Psoas muscle (tissue), 8 donors: ENCODE data around the gene VPREB1. TPM values are rescaled to one million over a fixed set of nuclear protein-coding genes. Genes with fewer than 3 reads are reported as not detected.

Source experiments
- ATAC-seq, 4 donors: fragments of 200-7000 bp; cut with Tn5 transposase; one replicate each; pipeline ENCODE4 v1.9.1; 2020; ENCODE audit warnings: moderate library complexity in 3 of 4, mild to moderate bottlenecking in 2 of 4
- DNase-seq, 2 donors: peaks; one replicate each; pipeline ENCODE4 v3.0.0-alpha.2; 2020
- H3K27ac ChIP-seq: fragments of 200-600 bp; one replicate; pipeline ENCODE4 v1.8.0; 2022
- H3K27me3 ChIP-seq, 3 donors: fragments of 200-600 bp in 1 of 3; one replicate each; pipeline versions ENCODE4 v1.6.1 to v1.8.0; 2013 to 2022; ENCODE audit warnings: low read length in 2 of 3, mild to moderate bottlenecking in 2 of 3, moderate library complexity in 1 of 3; ENCODE audit not compliant: insufficient read depth in 3 of 3
- H3K36me3 ChIP-seq, 2 donors: fragments of 200-600 bp in 1 of 2; one replicate each; pipeline versions ENCODE4 v1.6.1 to v1.8.0; 2013 to 2022; ENCODE audit warnings: low read depth in 1 of 2, mild to moderate bottlenecking in 1 of 2, moderate library complexity in 1 of 2; ENCODE audit not compliant: insufficient read depth in 1 of 2
- H3K4me1 ChIP-seq: fragments of 200-600 bp; one replicate; pipeline ENCODE4 v1.8.0; 2022
- H3K4me3 ChIP-seq: fragments of 200-600 bp; one replicate; pipeline ENCODE4 v1.8.0; 2022; ENCODE audit warnings: mild to moderate bottlenecking
- H3K9me3 ChIP-seq: fragments of 200-600 bp; one replicate; pipeline ENCODE4 v1.8.0; 2022
- WGBS, 3 donors: extraction: QIAGEN DNeasy Blood & Tissue Kit; methylation state at CpG; one replicate each; pipeline versions ENCODE4 v1.1.6 to v1.1.7; 2013; 5-methylcytosine and 5-hydroxymethylcytosine counted together
- intact Hi-C, 2 donors: fragments of 100-400 bp; cut with DNase I; formaldehyde crosslinking; loops; one replicate each; pipeline versions ENCODE4 v1.11.0 to v1.14.2; 2022
- long read RNA-seq, 2 donors: library from polyadenylated mRNA; unstranded; transcript quantifications; one replicate each; pipeline ENCODE4 v2.0.0, GENCODE V29; 2021
- polyA plus RNA-seq, 3 donors: library from polyadenylated mRNA; stranded (reverse); fragments of 200-250 nt; gene quantifications; one replicate each; pipeline ENCODE4 v1.2.3, GENCODE V29; 2013
- total RNA-seq, 4 donors: library from RNA; stranded (reverse); fragmentation: NEBNext Ultra II Directional in 2 of 4; extraction: Animal tissue kit (Norgen Biotek cat#: 25700) in 2 of 4; gene quantifications; one replicate each; pipeline versions ENCODE4 v1.2.1 to v1.2.4, GENCODE V29; 2021 to 2023
- TF ChIP-seq, protein P1 (sequence below): fragments of 200-600 bp; IDR thresholded peaks from one replicate; pipeline ENCODE4 v1.8.0; 2022; ENCODE audit warnings: antibody characterized with exemption
- donor health status: healthy with polysubstance abuse.
- donor health status: DM: no; HTN: no; CAD: no; lungs with moderate emphysema.
- donor health status: Bipolar disorder and iron deficiency.
- donor health status: healthy.
- donor health status: DM: yes; HTN: yes; CAD: no.
- donor health status: DM: no; HTN: no; CAD: no.
- donor health status: DM: no; HTN: no; CAD: no.
- donor health status: DM: yes; HTN: yes; CAD: no.

Gene VPREB1, protein sequence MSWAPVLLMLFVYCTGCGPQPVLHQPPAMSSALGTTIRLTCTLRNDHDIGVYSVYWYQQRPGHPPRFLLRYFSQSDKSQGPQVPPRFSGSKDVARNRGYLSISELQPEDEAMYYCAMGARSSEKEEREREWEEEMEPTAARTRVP
- total RNA-seq (not detected), polyA plus RNA-seq (not detected)
- long read RNA-seq, donor 1 = 0 reads
- long read RNA-seq, donor 2 = 0 reads

DNA sequence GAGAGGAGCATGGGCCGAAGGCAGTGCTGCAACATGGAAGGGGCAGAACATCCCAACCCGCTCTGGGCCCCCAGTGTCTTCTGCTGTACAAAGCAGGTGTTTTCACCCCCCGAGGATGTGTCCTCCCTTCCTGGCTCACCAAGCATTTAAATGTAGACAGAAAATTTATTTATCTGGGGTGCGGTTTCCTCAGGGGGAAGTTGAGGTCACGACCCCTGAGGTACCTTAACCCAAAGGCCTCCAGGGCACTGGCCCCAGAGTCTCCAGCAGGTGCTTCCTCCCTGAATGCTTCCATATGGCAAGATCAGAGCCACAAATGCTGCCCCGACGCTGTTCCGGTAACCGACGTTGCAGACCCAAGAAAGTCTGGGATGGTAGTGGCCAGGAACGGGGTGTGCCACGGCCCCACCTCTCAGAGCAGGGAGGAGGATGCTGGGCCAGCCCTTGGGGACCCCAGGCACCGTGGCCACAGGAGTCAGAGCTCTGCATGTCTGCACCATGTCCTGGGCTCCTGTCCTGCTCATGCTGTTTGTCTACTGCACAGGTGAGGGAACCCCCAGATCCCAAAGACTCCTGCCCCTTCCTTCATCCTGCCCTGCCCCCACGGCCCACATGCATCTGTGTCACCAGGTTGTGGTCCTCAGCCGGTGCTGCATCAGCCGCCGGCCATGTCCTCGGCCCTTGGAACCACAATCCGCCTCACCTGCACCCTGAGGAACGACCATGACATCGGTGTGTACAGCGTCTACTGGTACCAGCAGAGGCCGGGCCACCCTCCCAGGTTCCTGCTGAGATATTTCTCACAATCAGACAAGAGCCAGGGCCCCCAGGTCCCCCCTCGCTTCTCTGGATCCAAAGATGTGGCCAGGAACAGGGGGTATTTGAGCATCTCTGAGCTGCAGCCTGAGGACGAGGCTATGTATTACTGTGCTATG is at the start of gene VPREB1:
Gene VPREB1 (plus strand): TSS at position 471 of the 935 bp plus-strand sequence. CDS start 28 bp downstream, at position 499.
- no peaks in the 10 kb centered on the region for H3K4me1 ChIP-seq
- TF ChIP-seq, protein P1, sequence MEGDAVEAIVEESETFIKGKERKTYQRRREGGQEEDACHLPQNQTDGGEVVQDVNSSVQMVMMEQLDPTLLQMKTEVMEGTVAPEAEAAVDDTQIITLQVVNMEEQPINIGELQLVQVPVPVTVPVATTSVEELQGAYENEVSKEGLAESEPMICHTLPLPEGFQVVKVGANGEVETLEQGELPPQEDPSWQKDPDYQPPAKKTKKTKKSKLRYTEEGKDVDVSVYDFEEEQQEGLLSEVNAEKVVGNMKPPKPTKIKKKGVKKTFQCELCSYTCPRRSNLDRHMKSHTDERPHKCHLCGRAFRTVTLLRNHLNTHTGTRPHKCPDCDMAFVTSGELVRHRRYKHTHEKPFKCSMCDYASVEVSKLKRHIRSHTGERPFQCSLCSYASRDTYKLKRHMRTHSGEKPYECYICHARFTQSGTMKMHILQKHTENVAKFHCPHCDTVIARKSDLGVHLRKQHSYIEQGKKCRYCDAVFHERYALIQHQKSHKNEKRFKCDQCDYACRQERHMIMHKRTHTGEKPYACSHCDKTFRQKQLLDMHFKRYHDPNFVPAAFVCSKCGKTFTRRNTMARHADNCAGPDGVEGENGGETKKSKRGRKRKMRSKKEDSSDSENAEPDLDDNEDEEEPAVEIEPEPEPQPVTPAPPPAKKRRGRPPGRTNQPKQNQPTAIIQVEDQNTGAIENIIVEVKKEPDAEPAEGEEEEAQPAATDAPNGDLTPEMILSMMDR = no peak
- H3K36me3 ChIP-seq = no peaks in the 10 kb centered on the region
- ATAC-seq (no peak), DNase-seq (no peak)
- no peaks in the 10 kb centered on the region for H3K9me3 ChIP-seq
- intact Hi-C loops = no loop called here
- no peak within 1 kb of the TSS for H3K4me3 ChIP-seq
- 59 to 62% (median 60%) methylated on average over 25 of the region's 25 CpGs for WGBS, 3 donors
- H3K27ac ChIP-seq = no peak within 1 kb of the TSS
- peaks cover 0 to 20% (median 0%) of the 10 kb centered on the region in 3 donors for H3K27me3 ChIP-seq

DNA sequence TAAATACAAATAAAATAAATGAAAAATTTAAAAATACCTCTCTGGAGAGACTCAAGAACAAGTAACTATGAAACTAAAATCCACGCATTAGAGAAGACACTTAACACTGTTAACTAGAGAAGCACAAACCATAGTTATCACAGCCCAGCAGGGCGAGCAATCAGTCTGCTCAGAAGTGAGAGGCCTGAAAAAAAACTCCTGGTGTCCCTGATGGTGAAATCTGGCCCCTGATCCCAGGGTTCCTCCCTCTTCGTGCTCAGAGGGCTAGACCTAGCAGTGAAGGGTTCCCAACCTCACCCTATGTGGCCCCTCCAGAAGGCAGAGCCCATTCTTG is 49.7 kb upstream of the VPREB1 start:
- no peak for ATAC-seq

DNA sequence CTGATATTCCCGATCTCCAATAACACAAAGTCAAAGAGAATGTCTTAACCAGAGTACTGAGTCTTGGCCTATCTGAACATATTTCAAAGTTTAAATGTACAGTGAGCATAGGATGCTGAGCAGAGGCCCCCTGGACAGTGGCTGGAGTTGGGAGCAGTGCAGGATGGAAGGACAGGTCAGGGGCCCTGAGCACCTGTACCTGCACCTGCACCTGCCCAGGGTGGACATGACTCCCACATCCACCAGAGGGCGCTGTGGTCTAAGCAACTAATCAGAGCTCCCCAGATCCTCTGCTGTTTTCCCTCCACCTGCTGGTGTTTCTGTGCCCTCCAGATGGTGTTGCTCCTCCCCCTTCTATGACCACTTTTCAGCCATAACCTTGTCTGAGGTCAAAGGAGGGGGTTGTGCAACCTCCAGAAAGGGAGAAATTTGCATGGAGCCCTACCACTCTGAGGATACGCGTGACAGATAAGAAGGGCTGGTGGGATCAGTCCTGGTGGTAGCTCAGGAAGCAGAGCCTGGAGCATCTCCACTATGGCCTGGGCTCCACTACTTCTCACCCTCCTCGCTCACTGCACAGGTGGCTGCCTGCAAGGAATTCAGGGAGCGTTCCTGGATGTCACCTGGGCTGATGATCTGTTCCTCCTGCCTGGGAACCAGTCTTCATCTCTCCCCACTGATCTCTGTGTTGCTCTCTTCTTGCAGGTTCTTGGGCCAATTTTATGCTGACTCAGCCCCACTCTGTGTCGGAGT is 49.1 kb upstream of the VPREB1 start:
- Histone ChIP-seq H3K36me3 (no peaks in the 10 kb centered on the region), H3K27ac (no peak overlapping the region), H3K9me3 (no peaks in the 10 kb centered on the region), H3K4me3 (no peak overlapping the region), H3K4me1 (no peaks in the 10 kb centered on the region), H3K27me3 (peaks cover 0 to 15% (median 0%) of the 10 kb centered on the region in 3 donors)
- TF ChIP-seq, protein P1 = peak; percentile 69
- intact Hi-C loops = no loop called here
- peak in 3 of 4 donors; percentile 48 to 59 (median 53) for ATAC-seq
- 59 to 60% (median 60%) methylated on average over 7 of the region's 7 CpGs for WGBS, 3 donors
- peak; percentile 41 to 65 for DNase-seq

More for the DNA sequence above, 49.7 kb upstream of the VPREB1 start:
- H3K4me1 ChIP-seq = no peaks in the 10 kb centered on the region
- TF ChIP-seq, protein P1 = no peak
- no peaks in the 10 kb centered on the region for H3K36me3 ChIP-seq
- H3K27ac ChIP-seq = no peak overlapping the region
- no peaks in the 10 kb centered on the region for H3K9me3 ChIP-seq
- H3K27me3 ChIP-seq = peaks cover 0 to 12% (median 0%) of the 10 kb centered on the region in 3 donors
- DNase-seq = no peak
- no peak overlapping the region for H3K4me3 ChIP-seq
- intact Hi-C loops = no loop called here
- 36 to 47% (median 46%) methylated on average over 3 of the region's 3 CpGs for WGBS, 3 donors

DNA sequence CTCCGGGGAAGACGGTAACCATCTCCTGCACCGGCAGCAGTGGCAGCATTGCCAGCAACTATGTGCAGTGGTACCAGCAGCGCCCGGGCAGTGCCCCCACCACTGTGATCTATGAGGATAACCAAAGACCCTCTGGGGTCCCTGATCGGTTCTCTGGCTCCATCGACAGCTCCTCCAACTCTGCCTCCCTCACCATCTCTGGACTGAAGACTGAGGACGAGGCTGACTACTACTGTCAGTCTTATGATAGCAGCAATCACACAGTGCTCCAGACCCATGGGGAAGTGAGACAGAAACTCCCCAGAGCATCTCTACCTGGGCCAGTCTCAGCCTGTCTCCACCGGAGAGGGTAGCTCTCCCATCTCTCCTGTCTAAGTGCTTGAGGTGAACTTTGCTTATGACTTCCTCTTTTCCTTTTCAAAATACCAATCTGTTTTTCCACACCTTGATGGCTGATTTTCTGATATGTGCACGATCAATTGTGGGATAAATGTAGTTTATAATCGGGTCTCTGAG is 48.5 kb upstream of the VPREB1 start:
- no peaks in the 10 kb centered on the region for H3K9me3 ChIP-seq
- no peaks in the 10 kb centered on the region for H3K4me1 ChIP-seq
- WGBS, 3 donors = 70 to 81% (median 80%) methylated on average over 11 of the region's 11 CpGs
- intact Hi-C loops = no loop called here
- DNase-seq (peak in 1 of 2 donors; percentile 25), ATAC-seq (no peak)
- H3K4me3 ChIP-seq = no peak overlapping the region
- no peaks in the 10 kb centered on the region for H3K36me3 ChIP-seq
- H3K27ac ChIP-seq = no peak overlapping the region
- TF ChIP-seq, protein P1 = no peak
- peaks cover 0 to 20% (median 0%) of the 10 kb centered on the region in 3 donors for H3K27me3 ChIP-seq
